ENCODE data around the gene OXLD1.

The OXLD1 gene

GRCh38 chr17:81638683-81639082 is 27.7 kb downstream of the OXLD1 start:
- in situ Hi-C loops (cut with HindIII; ENCODE audit: low sequenced_read_pairs), result no loop called here
- no peak for DNase-seq (ENCODE audit: low read depth, low spot score)
- no peak overlapping the region for H3K4me3 ChIP-seq (ENCODE audit: low read depth, low read length)
- no peak for TF ChIP-seq CTCF (IDR thresholded peaks at IDR 0.05; ENCODE audit: low read depth, low read length)

DNA sequence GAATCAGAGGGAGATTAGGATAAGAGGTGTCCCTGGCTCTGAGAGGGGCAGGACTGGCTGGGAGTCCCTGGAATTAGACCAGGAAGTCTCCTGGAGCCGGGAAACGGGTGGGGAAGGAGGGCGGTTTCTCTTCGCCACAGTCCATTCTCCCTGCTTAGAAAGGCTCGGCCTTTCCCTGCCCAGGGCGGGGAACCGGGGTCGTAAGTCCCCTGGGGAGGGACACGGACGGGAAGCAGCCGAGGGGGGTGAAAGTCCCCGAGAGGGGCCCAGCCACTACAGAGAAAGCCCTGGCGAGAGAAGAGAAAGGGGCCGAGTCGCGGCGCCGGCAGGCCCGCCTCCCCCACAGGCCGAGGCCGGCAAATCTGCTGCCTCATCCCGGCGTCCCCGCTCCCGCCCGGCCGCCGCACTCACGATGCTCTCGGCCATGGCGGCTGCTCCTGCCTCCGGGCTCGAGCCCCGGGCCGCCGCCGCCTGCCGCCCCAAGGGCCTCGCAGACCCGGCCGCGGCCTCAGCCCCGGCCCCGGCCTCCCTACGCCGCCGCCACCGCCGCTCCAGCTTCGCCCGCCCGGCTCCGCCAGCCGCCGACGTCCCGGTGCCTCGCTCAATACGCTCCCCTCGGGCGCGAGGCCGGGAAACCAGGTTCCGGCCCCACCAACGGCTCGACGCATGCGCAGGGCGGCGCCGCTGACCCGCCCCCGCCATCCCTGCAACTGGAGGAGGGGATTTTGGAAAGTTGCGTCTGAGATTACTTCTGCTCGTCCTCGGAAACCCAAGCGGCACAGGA is 29.7 kb downstream of the OXLD1 start, which contains the start of the genes NPLOC4 and TSPAN10:
Gene NPLOC4, minus strand, starts transcription at position 608 of the 784 bp plus-strand sequence. Its CDS starts 182 bp downstream, at position 426.
Gene TSPAN10, plus strand, starts transcription at position 692 of the 784 bp plus-strand sequence. CDS start 5,217 bp downstream, outside the sequence.
- DNase-seq (ENCODE audit: low read depth, low spot score), result peak; percentile 82
- H3K4me3 ChIP-seq (ENCODE audit: low read depth, low read length), result peak within 1 kb of the TSS; percentile 94
- no peak for TF ChIP-seq CTCF (IDR thresholded peaks at IDR 0.05; ENCODE audit: low read depth, low read length)
- in situ Hi-C loops (cut with HindIII; ENCODE audit: low sequenced_read_pairs), result no loop called here

DNA sequence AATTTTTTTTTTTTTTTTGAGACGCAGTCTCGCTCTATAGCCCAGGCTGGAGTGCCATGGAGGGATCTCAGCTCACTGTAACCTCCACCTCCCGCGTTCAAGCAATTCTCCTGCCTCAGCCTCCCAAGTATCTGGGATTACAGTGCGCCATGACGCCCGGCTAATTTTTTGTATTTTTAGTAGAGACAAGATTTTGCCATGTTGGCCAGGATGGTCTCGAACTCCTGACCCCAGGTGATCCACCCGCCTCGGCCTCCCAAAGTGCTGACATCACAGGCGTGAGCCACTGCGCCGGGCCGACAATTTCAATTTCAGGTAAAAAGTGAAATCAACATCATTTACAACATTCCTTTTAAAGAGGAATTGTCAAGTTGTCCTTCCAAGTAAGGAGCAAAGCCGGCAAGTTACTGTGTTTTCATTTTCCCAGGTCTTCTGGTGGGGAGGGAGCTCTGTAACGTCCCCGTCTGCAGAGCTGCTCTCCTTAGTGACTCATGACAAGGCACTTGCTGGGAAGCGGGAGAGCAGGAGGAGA is 30.4 kb downstream of the OXLD1 start:
- peak overlapping the region; percentile 94 for H3K4me3 ChIP-seq (ENCODE audit: low read depth, low read length)
- in situ Hi-C loops (cut with HindIII; ENCODE audit: low sequenced_read_pairs), result no loop called here
- no peak for TF ChIP-seq CTCF (IDR thresholded peaks at IDR 0.05; ENCODE audit: low read depth, low read length)
- DNase-seq (ENCODE audit: low read depth, low spot score), result no peak

GRCh38 chr17:81635431-81635830 is 31.0 kb downstream of the OXLD1 start:
- no peak for TF ChIP-seq CTCF (IDR thresholded peaks at IDR 0.05; ENCODE audit: low read depth, low read length)
- peak overlapping the region; percentile 94 for H3K4me3 ChIP-seq (ENCODE audit: low read depth, low read length)
- no peak for DNase-seq (ENCODE audit: low read depth, low spot score)
- in situ Hi-C loops (cut with HindIII; ENCODE audit: low sequenced_read_pairs), result no loop called here

DNA sequence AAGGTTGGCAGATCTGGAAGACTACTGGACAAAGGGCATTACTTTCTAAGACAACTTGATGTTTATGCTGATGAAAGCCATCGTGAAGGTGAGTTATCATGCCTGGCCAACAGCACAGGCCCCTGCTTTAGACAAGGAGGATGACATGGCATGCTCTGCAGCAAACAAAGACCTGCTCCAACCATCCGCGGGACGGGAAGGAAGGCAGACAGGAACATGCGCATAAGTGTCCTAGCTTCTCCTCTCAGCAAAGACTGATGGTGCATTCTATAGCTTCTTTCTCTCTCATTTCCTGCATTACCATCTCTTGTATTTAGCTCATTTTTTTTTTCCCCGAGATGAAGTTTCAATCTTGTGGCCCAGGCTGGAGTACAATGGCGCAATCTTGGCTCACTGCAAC is 34.9 kb downstream of the OXLD1 start:
- TF ChIP-seq CTCF (IDR thresholded peaks at IDR 0.05; ENCODE audit: low read depth, low read length), result no peak
- no peak overlapping the region for H3K4me3 ChIP-seq (ENCODE audit: low read depth, low read length)
- in situ Hi-C loops (cut with HindIII; ENCODE audit: low sequenced_read_pairs), result no loop called here
- DNase-seq (ENCODE audit: low read depth, low spot score), result no peak

DNA sequence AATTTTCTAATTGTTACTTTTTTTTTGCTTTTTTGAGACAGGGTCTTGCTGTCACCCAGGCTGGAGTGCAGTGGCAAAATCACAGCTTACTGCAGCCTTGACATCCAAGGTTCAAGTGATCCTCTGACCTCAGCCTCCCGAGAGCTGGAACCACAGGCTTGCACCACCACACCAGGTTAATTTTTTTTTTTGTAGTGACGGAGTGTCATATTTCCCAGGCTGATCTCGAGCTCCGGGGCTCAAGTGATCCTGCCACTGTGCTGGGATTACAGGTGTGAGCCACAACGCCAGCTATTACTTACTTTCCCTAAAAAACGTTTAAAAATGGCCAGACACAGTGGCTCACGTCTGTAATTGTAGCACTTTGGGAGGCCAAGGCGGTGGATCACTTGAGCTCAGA is 36.1 kb downstream of the OXLD1 start:
- H3K4me3 ChIP-seq (ENCODE audit: low read depth, low read length), result no peak overlapping the region
- no peak for DNase-seq (ENCODE audit: low read depth, low spot score)
- TF ChIP-seq CTCF (IDR thresholded peaks at IDR 0.05; ENCODE audit: low read depth, low read length), result no peak
- in situ Hi-C loops (cut with HindIII; ENCODE audit: low sequenced_read_pairs), result no loop called here
